Astrocyte (in vitro differentiated cells and primary cell): Measurements from ENCODE around the gene ZBTB6. TPM values are rescaled to one million over a fixed set of nuclear protein-coding genes. Genes with fewer than 3 reads are reported as not detected.
"Not testable (repeated sequence)": the region's sequence is repeated elsewhere in the genome, so short reads cannot be mapped to it uniquely, and the experiment has no call there.

Experiments used
- DNase-seq: peaks from one replicate; pipeline ENCODE4 v3.0.0-alpha.2; 2010; ENCODE audit warnings: low read depth
- FAIRE-seq: peaks from 2 replicates; lab custom pipeline; 2011; peaks lifted over from hg19 to GRCh38; lab: Jason Lieb, UNC
- H2AFZ ChIP-seq: 2 replicates; pipeline ENCODE4 v1.6.0; 2012; ENCODE audit warnings: low read depth, low read length, inconsistent platforms
- H3K27ac ChIP-seq: 2 replicates; pipeline ENCODE4 v1.5.1; 2011; ENCODE audit warnings: low read depth, low read length, inconsistent platforms
- H3K27me3 ChIP-seq: 2 replicates; pipeline ENCODE4 v1.6.0; 2011; ENCODE audit warnings: low read length, inconsistent platforms; ENCODE audit not compliant: insufficient read depth
- H3K36me3 ChIP-seq: 2 replicates; pipeline ENCODE4 v1.5.1; 2011; ENCODE audit warnings: low read length, inconsistent platforms; ENCODE audit not compliant: insufficient read depth
- H3K4me1 ChIP-seq: 2 replicates; pipeline ENCODE4 v1.5.1; 2011; ENCODE audit warnings: low read length, inconsistent platforms; ENCODE audit not compliant: insufficient read depth
- H3K4me2 ChIP-seq: 2 replicates; pipeline ENCODE4 v1.6.0; 2012; ENCODE audit warnings: low read length, inconsistent platforms
- H3K4me3 ChIP-seq: 2 replicates; pipeline ENCODE4 v1.5.1; 2011; ENCODE audit warnings: low read depth, mild to moderate bottlenecking, low read length, inconsistent platforms; ENCODE audit not compliant: insufficient read depth
- H3K79me2 ChIP-seq: 2 replicates; pipeline ENCODE4 v1.6.0; 2012; ENCODE audit warnings: mild to moderate bottlenecking, low read length, inconsistent platforms; ENCODE audit not compliant: insufficient read depth
- H3K9ac ChIP-seq: 2 replicates; pipeline ENCODE4 v1.6.0; 2012; ENCODE audit warnings: mild to moderate bottlenecking, low read length, inconsistent platforms
- H3K9me3 ChIP-seq: 2 replicates; pipeline ENCODE4 v1.5.1; 2012; ENCODE audit warnings: low read depth, mild to moderate bottlenecking, low read length, inconsistent platforms; ENCODE audit not compliant: insufficient read depth
- H4K20me1 ChIP-seq: 2 replicates; pipeline ENCODE4 v1.6.0; 2012; ENCODE audit warnings: low read length, inconsistent platforms; ENCODE audit not compliant: insufficient read depth
- H3K27ac Mint-ChIP-seq: one replicate; pipeline ENCODE4 v1.8.0; 2021; ENCODE audit warnings: mild to moderate bottlenecking, mixed read lengths; ENCODE audit not compliant: unreplicated experiment
- H3K27me3 Mint-ChIP-seq: one replicate; pipeline ENCODE4 v1.8.0; 2021; ENCODE audit warnings: low read depth, mixed read lengths; ENCODE audit not compliant: unreplicated experiment
- H3K36me3 Mint-ChIP-seq: one replicate; pipeline ENCODE4 v1.8.0; 2021; ENCODE audit warnings: low read depth, mixed read lengths; ENCODE audit not compliant: unreplicated experiment
- H3K4me1 Mint-ChIP-seq: one replicate; pipeline ENCODE4 v1.8.0; 2021; ENCODE audit warnings: low read depth, mixed read lengths; ENCODE audit not compliant: unreplicated experiment
- H3K4me3 Mint-ChIP-seq: one replicate; pipeline ENCODE4 v1.8.0; 2021; ENCODE audit warnings: mild to moderate bottlenecking, moderate library complexity, mixed read lengths; ENCODE audit not compliant: unreplicated experiment
- H3K9me3 Mint-ChIP-seq: one replicate; pipeline ENCODE4 v1.8.0; 2021; ENCODE audit warnings: mild to moderate bottlenecking, mixed read lengths; ENCODE audit not compliant: unreplicated experiment
- EZH2 ChIP-seq: IDR thresholded peaks from 2 replicates; pipeline ENCODE4 v1.6.1; 2012; ENCODE audit warnings: mild to moderate bottlenecking, low read length, inconsistent platforms; ENCODE audit not compliant: insufficient read depth
- total RNA-seq: library from RNA; stranded (reverse); gene quantifications from 2 replicates; pipeline ENCODE4 v1.2.1, GENCODE V29; 2021
- TF ChIP-seq, protein P1 (sequence below): IDR thresholded peaks from 2 replicates; pipeline ENCODE4 v1.5.1; 2011; ENCODE audit warnings: low read depth, mild to moderate bottlenecking, inconsistent platforms, low read length, moderate library complexity; ENCODE audit not compliant: insufficient read depth

ZBTB6 gene
- total RNA-seq, 1 donor from 2014 or later, result 8.5 TPM

DNA sequence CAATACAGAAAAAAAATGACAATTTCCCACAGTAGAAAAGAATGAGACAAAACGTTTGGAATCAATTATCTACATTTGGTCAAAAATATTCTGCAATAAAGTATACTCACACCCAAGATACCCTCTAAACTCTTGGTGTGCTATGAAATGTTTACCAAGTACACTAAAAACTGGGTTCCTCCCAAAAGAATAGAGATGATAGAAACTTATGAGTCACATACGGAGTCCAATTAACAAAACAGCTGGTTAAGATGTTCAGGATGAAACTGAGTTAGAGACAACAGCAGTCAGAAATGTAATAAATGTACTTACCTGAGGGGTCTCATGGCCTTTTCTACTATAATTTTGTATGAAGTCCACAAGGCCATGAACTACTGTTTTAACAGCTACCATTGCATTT lies 33.7 kb downstream of the ZBTB6 start:
- H3K4me3 ChIP-seq, result no peak overlapping the region
- Mint-ChIP-seq H3K4me3 (no peak overlapping the region), H3K27ac (no peak overlapping the region), H3K4me1 (no peaks in the 10 kb centered on the region), H3K27me3 (no peaks in the 10 kb centered on the region), H3K9me3 (no peaks in the 10 kb centered on the region), H3K36me3 (peaks cover 9% of the 10 kb centered on the region)
- no peak overlapping the region for H3K4me2 ChIP-seq
- TF ChIP-seq EZH2, result no peak
- TF ChIP-seq, protein P1, sequence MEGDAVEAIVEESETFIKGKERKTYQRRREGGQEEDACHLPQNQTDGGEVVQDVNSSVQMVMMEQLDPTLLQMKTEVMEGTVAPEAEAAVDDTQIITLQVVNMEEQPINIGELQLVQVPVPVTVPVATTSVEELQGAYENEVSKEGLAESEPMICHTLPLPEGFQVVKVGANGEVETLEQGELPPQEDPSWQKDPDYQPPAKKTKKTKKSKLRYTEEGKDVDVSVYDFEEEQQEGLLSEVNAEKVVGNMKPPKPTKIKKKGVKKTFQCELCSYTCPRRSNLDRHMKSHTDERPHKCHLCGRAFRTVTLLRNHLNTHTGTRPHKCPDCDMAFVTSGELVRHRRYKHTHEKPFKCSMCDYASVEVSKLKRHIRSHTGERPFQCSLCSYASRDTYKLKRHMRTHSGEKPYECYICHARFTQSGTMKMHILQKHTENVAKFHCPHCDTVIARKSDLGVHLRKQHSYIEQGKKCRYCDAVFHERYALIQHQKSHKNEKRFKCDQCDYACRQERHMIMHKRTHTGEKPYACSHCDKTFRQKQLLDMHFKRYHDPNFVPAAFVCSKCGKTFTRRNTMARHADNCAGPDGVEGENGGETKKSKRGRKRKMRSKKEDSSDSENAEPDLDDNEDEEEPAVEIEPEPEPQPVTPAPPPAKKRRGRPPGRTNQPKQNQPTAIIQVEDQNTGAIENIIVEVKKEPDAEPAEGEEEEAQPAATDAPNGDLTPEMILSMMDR, result no peak
- no peaks in the 10 kb centered on the region for H4K20me1 ChIP-seq
- no peak overlapping the region for H2AFZ ChIP-seq
- H3K27me3 ChIP-seq, result no peaks in the 10 kb centered on the region
- no peaks in the 10 kb centered on the region for H3K79me2 ChIP-seq
- H3K9me3 ChIP-seq, result no peaks in the 10 kb centered on the region
- FAIRE-seq (no peak), DNase-seq (no peak)
- H3K9ac ChIP-seq, result no peak overlapping the region
- no peak overlapping the region for H3K27ac ChIP-seq
- H3K36me3 ChIP-seq, result peaks cover 69% of the 10 kb centered on the region
- H3K4me1 ChIP-seq, result no peaks in the 10 kb centered on the region

DNA sequence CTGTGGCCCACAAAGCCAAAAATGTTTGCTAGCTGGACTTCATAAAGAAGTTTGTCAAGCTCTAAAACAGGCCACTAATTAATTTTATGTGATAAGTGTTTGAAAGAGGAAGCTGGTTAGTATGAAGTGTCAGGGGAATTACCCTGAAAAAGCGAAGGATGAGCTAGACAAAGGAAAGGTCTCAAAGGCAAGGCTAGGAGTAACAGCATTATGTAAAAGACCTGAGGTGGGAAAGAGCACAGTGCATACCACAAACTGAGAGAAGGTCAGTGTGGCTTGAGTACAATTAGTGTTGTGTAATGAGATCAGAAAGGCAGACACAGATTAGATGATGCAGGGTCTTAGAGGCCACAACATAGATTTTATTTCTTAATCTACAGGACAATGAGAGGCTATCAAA lies 37.6 kb downstream of the ZBTB6 start:
- H3K27ac Mint-ChIP-seq, result no peak overlapping the region
- H3K9ac ChIP-seq, result no peak overlapping the region
- DNase-seq (no peak), FAIRE-seq (no peak)
- no peaks in the 10 kb centered on the region for H3K27me3 Mint-ChIP-seq
- H3K4me2 ChIP-seq, result no peak overlapping the region
- H3K27ac ChIP-seq, result no peak overlapping the region
- peaks cover 58% of the 10 kb centered on the region for H3K36me3 ChIP-seq
- no peaks in the 10 kb centered on the region for H3K27me3 ChIP-seq
- H3K4me3 ChIP-seq, result no peak overlapping the region
- H3K9me3 Mint-ChIP-seq, result no peaks in the 10 kb centered on the region
- peaks cover 4% of the 10 kb centered on the region for H3K36me3 Mint-ChIP-seq
- H2AFZ ChIP-seq, result no peak overlapping the region
- peaks cover 10% of the 10 kb centered on the region for H3K79me2 ChIP-seq
- H3K4me3 Mint-ChIP-seq, result no peak overlapping the region
- H4K20me1 ChIP-seq, result peaks cover 8% of the 10 kb centered on the region
- no peak for TF ChIP-seq EZH2
- TF ChIP-seq, protein P1, result no peak
- H3K4me1 Mint-ChIP-seq, result no peaks in the 10 kb centered on the region
- H3K9me3 ChIP-seq, result no peaks in the 10 kb centered on the region
- no peaks in the 10 kb centered on the region for H3K4me1 ChIP-seq

DNA sequence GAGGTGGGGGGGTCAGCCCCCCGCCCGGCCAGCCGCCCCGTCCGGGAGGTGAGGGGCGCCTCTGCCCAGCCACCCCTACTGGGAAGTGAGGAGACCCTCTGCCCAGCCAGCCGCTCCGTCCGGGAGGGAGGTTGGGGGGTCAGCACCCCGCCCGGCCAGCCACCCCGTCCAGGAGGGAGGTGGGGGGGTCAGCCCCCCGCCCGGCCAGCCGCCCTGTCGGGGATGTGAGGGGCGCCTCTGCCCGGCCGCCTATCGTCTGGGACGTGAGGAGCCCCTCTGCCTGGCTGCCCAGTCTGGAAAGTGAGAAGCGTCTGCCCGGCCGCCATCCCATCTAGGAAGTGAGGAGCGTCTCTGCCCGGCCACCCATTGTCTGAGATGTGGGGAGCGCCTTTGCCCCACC lies 45.8 kb downstream of the ZBTB6 start:
- not testable (repeated sequence) for H3K4me1 Mint-ChIP-seq, H3K27me3 Mint-ChIP-seq, FAIRE-seq, H3K9me3 Mint-ChIP-seq, DNase-seq, H3K27me3 ChIP-seq, H3K4me2 ChIP-seq, H3K4me1 ChIP-seq, H3K27ac Mint-ChIP-seq, H3K9me3 ChIP-seq, H3K4me3 ChIP-seq, H4K20me1 ChIP-seq, H3K27ac ChIP-seq, H2AFZ ChIP-seq, H3K4me3 Mint-ChIP-seq, H3K36me3 Mint-ChIP-seq, H3K9ac ChIP-seq
- Histone ChIP-seq H3K36me3 (peaks cover 17% of the 10 kb centered on the region), H3K79me2 (peaks cover 14% of the 10 kb centered on the region)
